PC-9 (cell line): Measurements from ENCODE around the gene DRAM1. TPM values are rescaled to one million over a fixed set of nuclear protein-coding genes. Genes with fewer than 3 reads are reported as not detected.

Source experiments
- BruUV-seq: library from RNA; stranded (reverse); fragments of 400-500 nt; replicated peaks from 2 replicates; lab custom pipeline; 2021; lab: Mats Ljungman, UMichigan
- CTCF ChIA-PET: fragments of 300-600 bp; sonication (Branson Sonifier 250); formaldehyde crosslinking; loops from one replicate; lab custom pipeline; 2022; ENCODE audit warnings: antibody characterized with exemption; lab: Charles Lee
- POLR2A ChIA-PET: fragments of 300-600 bp; sonication (Branson Sonifier 250); formaldehyde crosslinking; loops from one replicate; lab custom pipeline; 2022; ENCODE audit warnings: antibody characterized with exemption; ENCODE audit not compliant: unreplicated experiment; lab: Charles Lee
- DNase-seq, 2 experiments: peaks; one replicate each; pipeline versions ENCODE4 v3.0.0 to v3.0.0-alpha.2; 2015 to 2022; ENCODE audit warnings: mixed read lengths in 1 of 2
- H2AFZ ChIP-seq: fragments of 200-600 bp; sonication (generic); 2 replicates; pipeline ENCODE4 v1.8.1; 2017; ENCODE audit warnings: antibody characterized with exemption
- H3F3A ChIP-seq: fragments of 200-600 bp; sonication (generic); 2 replicates; pipeline ENCODE4 v1.8.1; 2017; ENCODE audit warnings: antibody characterized with exemption, mild to moderate bottlenecking, low read depth; ENCODE audit not compliant: insufficient read depth
- H3K27ac ChIP-seq: fragments of 200-600 bp; sonication (generic); 2 replicates; pipeline ENCODE4 v1.6.1; 2016; ENCODE audit warnings: mixed run types
- H3K27me3 ChIP-seq: fragments of 200-600 bp; sonication (generic); 2 replicates; pipeline ENCODE4 v1.6.1; 2016; ENCODE audit warnings: low read depth, mixed run types; ENCODE audit not compliant: insufficient read depth
- H3K36me3 ChIP-seq: fragments of 200-600 bp; sonication (generic); 2 replicates; pipeline ENCODE4 v1.6.1; 2016; ENCODE audit warnings: low read depth, mixed run types
- H3K4me1 ChIP-seq: fragments of 200-600 bp; sonication (generic); replicated peaks from 2 replicates; pipeline ENCODE4 v1.6.1; 2016; ENCODE audit warnings: mixed run types; ENCODE audit not compliant: insufficient read depth
- H3K4me2 ChIP-seq: fragments of 200-600 bp; sonication (generic); 2 replicates; pipeline ENCODE4 v1.6.1; 2017; ENCODE audit warnings: mixed run types
- H3K4me3 ChIP-seq: fragments of 200-600 bp; sonication (generic); 2 replicates; pipeline ENCODE4 v1.6.1; 2016; ENCODE audit warnings: mixed run types
- H3K79me2 ChIP-seq: fragments of 200-600 bp; sonication (generic); 2 replicates; pipeline ENCODE4 v1.6.1; 2017; ENCODE audit warnings: low read depth, mixed run types
- H3K9me2 ChIP-seq: fragments of 200-600 bp; sonication (generic); 2 replicates; pipeline ENCODE4 v1.8.1; 2017; ENCODE audit warnings: mild to moderate bottlenecking; ENCODE audit not compliant: insufficient read depth
- H3K9me3 ChIP-seq: fragments of 200-600 bp; sonication (generic); 2 replicates; pipeline ENCODE4 v1.8.1; 2016; ENCODE audit warnings: low read depth; ENCODE audit not compliant: insufficient read depth
- H4K20me1 ChIP-seq: fragments of 200-600 bp; sonication (generic); 2 replicates; pipeline ENCODE4 v1.8.1; 2017; ENCODE audit not compliant: insufficient read depth
- EZH2 ChIP-seq: fragments of 200-600 bp; sonication (generic); IDR thresholded peaks from 2 replicates; pipeline ENCODE4 v1.8.0; 2017; ENCODE audit warnings: antibody characterized with exemption, low read depth
- intact Hi-C: fragments of 100-400 bp; cut with micrococcal nuclease; formaldehyde crosslinking; loops from one replicate; pipeline ENCODE4 v1.10.0; 2022; ENCODE audit not compliant: unreplicated experiment
- total RNA-seq: library from RNA; stranded (reverse); gene quantifications from 2 replicates; pipeline ENCODE4 v1.2.3, GENCODE V29; 2021
- TF ChIP-seq, protein P1 (sequence below): fragments of 200-600 bp; sonication (generic); conservative IDR thresholded peaks from 2 replicates; pipeline ENCODE4 v1.6.1; 2017; ENCODE audit warnings: mixed run types, antibody characterized with exemption, mild to moderate bottlenecking, moderate library complexity

Gene DRAM1
- total RNA-seq, 1 experiment from 2014 or later, result 6.2 TPM

GRCh38 chr12:101947316-101947715 is 69.9 kb downstream of the DRAM1 start:
- no peak overlapping the region for H3K4me3 ChIP-seq
- no peak overlapping the region for H3K4me2 ChIP-seq
- no peaks in the 10 kb centered on the region for H3K36me3 ChIP-seq
- H2AFZ ChIP-seq, result no peak overlapping the region
- no TSS peak for BruUV-seq
- H3K27ac ChIP-seq, result no peak overlapping the region
- TF ChIP-seq, protein P1, sequence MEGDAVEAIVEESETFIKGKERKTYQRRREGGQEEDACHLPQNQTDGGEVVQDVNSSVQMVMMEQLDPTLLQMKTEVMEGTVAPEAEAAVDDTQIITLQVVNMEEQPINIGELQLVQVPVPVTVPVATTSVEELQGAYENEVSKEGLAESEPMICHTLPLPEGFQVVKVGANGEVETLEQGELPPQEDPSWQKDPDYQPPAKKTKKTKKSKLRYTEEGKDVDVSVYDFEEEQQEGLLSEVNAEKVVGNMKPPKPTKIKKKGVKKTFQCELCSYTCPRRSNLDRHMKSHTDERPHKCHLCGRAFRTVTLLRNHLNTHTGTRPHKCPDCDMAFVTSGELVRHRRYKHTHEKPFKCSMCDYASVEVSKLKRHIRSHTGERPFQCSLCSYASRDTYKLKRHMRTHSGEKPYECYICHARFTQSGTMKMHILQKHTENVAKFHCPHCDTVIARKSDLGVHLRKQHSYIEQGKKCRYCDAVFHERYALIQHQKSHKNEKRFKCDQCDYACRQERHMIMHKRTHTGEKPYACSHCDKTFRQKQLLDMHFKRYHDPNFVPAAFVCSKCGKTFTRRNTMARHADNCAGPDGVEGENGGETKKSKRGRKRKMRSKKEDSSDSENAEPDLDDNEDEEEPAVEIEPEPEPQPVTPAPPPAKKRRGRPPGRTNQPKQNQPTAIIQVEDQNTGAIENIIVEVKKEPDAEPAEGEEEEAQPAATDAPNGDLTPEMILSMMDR, result no peak
- TF ChIP-seq EZH2, result no peak
- no peaks in the 10 kb centered on the region for H4K20me1 ChIP-seq
- H3K9me2 ChIP-seq, result no peaks in the 10 kb centered on the region
- CTCF ChIA-PET, result no interaction called here
- intact Hi-C loops, result no loop called here
- H3K9me3 ChIP-seq, result no peaks in the 10 kb centered on the region
- DNase-seq, result no peak
- POLR2A ChIA-PET, result no interaction called here
- no peaks in the 10 kb centered on the region for H3F3A ChIP-seq
- H3K27me3 ChIP-seq, result no peaks in the 10 kb centered on the region
- no peaks in the 10 kb centered on the region for H3K79me2 ChIP-seq
- no peaks in the 10 kb centered on the region for H3K4me1 ChIP-seq

DNA sequence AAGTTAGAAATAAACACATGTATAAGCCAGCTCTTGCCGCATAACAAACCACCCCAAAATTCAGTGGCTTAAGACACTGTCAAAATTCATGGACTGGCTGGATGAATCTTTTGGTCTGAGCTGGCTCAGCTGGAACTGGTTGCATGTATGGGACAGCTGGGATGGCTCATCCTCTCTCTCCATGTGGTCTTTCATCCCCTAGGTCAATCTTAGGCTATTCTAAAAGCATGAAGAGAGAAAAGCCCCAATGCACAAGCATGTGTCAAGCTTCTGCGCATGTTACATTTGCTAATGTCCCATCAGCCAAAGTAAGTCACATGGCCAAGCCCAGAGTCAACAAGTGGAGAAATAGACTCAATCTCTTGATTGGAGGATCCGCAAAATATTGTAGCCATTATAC is 71.0 kb downstream of the DRAM1 start:
- no peaks in the 10 kb centered on the region for H3F3A ChIP-seq
- no peak overlapping the region for H3K4me3 ChIP-seq
- no peak for DNase-seq
- BruUV-seq, result no TSS peak
- no peaks in the 10 kb centered on the region for H3K9me2 ChIP-seq
- intact Hi-C loops, result no loop called here
- CTCF ChIA-PET, result interaction anchor here (0.6 kb wide), 1 partner anchor 108 kb away, joined by 3 read pairs; no protein-coding TSS in a partner anchor
- no peaks in the 10 kb centered on the region for H4K20me1 ChIP-seq
- no peak overlapping the region for H3K27ac ChIP-seq
- H3K9me3 ChIP-seq, result no peaks in the 10 kb centered on the region
- H3K4me2 ChIP-seq, result no peak overlapping the region
- H2AFZ ChIP-seq, result no peak overlapping the region
- H3K27me3 ChIP-seq, result no peaks in the 10 kb centered on the region
- POLR2A ChIA-PET, result no interaction called here
- no peaks in the 10 kb centered on the region for H3K36me3 ChIP-seq
- TF ChIP-seq EZH2, result no peak
- TF ChIP-seq, protein P1, result no peak
- H3K79me2 ChIP-seq, result no peaks in the 10 kb centered on the region
- no peaks in the 10 kb centered on the region for H3K4me1 ChIP-seq

DNA sequence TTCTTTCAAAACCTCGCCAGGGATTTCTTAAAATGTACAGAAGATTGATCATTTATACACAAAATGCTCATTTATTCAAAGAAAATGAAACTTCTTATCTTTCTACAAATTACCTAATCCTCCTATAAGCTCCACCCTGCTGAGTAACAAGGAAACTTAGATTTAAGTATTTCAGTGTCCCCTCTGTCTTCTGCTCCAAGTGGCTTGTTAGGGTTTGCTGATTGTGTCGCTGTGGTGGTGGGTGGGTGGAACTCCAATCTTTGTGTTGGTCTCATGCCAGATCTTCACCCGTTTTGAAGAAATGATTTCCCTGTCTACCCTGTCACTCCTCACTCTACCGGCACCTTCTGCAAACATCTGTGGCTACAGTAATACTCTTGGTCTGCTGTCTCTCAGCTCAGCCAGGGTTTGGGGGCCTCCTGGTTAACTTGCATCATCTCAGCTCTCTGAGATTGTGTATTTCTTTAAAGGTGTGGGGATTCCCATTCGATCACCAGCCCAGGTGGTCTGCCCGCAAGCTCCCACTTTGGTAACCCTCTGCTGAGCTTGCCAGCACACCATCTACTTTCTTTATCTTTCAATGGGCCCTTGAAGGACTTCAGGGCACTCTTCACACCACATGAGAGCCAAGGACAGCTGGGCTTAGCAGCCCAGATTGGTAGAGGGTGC is 73.8 kb downstream of the DRAM1 start:
- Histone ChIP-seq H3K79me2 (no peaks in the 10 kb centered on the region), H3K4me1 (no peaks in the 10 kb centered on the region), H2AFZ (no peak overlapping the region), H3K36me3 (no peaks in the 10 kb centered on the region), H4K20me1 (no peaks in the 10 kb centered on the region), H3F3A (no peaks in the 10 kb centered on the region), H3K4me3 (no peak overlapping the region), H3K27ac (no peak overlapping the region), H3K9me3 (no peaks in the 10 kb centered on the region), H3K9me2 (no peaks in the 10 kb centered on the region), H3K4me2 (no peak overlapping the region), H3K27me3 (no peaks in the 10 kb centered on the region)
- no peak for TF ChIP-seq EZH2
- TF ChIP-seq, protein P1, result no peak
- DNase-seq, result no peak
- intact Hi-C loops, result no loop called here
- ChIA-PET CTCF (no interaction called here), POLR2A (no interaction called here)
- BruUV-seq, result no TSS peak
